CD4-positive, alpha-beta T cell treated with Interleukin-15 for 1 hour (primary cell): ENCODE results near the gene SATB1.
"Not testable (repeated sequence)": the region's sequence is repeated elsewhere in the genome, so short reads cannot be mapped to it uniquely, and the experiment has no call there.

ENCODE experiments used
- DNase-seq: peaks from one replicate; pipeline ENCODE4 v3.0.0-alpha.2; 2020

SATB1 gene

GRCh38 chr3:18424729-18425640 lies at the start of gene SATB1:
Gene SATB1, minus strand, starts transcription at chr3:18425339. Its CDS starts 4,372 bp downstream, at chr3:18420967.
- peak; percentile 78 for DNase-seq

- DNase-seq = no peak
Observed at GRCh38 chr3:18474202-18474601, 49.1 kb upstream of the SATB1 start.

GRCh38 chr3:18469775-18470174 lies 44.6 kb upstream of the SATB1 start:
- DNase-seq = no peak

DNA sequence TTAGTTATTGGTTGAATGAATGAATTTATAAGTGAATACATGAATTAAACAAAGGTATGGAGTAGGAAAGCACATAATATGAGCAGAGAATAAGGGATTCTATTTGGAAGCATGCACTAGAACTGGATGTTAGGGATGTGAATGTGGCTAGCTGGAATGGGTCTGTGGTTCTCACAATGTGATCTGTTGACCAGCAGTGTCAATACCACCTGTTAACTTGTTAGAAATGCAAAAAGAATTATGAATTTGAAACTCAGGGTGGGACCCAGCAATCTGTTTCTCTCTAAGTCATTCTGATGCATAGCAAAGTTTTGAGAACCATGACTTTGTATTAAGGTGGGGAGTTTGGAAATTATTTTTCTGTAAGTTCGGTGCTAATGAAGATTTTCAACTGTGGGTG lies 41.0 kb upstream of the SATB1 start:
- no peak for DNase-seq

- DNase-seq = no peak
Observed at GRCh38 chr3:18454766-18455165, 29.6 kb upstream of the SATB1 start.

DNA sequence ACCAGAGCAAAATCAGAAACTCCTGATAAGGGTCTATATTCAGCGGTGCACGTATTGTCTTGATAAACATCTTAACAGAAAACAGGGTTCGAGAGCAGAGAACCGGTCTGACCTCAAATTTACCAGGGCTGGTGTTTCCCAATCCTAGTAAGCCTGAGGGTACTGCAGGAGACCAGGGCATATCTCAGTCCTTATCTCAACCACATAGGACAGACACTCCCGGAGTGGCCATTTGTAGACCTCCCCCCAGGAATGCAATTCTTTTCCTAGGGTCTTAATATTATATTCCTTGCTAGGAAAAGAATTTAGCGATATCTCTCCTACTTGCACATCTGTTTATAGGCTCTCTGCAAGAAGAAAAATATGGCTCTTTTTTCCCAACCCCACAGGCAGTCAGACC lies 24.5 kb upstream of the SATB1 start:
- not testable (repeated sequence) for DNase-seq

- DNase-seq = no peak
Observed at GRCh38 chr3:18447720-18448119, 22.6 kb upstream of the SATB1 start.

GRCh38 chr3:18446149-18446825 lies 21.1 kb upstream of the SATB1 start:
- no peak for DNase-seq

- peak; percentile 91 for DNase-seq
Observed at GRCh38 chr3:18445401-18446148, 20.4 kb upstream of the SATB1 start.

DNA sequence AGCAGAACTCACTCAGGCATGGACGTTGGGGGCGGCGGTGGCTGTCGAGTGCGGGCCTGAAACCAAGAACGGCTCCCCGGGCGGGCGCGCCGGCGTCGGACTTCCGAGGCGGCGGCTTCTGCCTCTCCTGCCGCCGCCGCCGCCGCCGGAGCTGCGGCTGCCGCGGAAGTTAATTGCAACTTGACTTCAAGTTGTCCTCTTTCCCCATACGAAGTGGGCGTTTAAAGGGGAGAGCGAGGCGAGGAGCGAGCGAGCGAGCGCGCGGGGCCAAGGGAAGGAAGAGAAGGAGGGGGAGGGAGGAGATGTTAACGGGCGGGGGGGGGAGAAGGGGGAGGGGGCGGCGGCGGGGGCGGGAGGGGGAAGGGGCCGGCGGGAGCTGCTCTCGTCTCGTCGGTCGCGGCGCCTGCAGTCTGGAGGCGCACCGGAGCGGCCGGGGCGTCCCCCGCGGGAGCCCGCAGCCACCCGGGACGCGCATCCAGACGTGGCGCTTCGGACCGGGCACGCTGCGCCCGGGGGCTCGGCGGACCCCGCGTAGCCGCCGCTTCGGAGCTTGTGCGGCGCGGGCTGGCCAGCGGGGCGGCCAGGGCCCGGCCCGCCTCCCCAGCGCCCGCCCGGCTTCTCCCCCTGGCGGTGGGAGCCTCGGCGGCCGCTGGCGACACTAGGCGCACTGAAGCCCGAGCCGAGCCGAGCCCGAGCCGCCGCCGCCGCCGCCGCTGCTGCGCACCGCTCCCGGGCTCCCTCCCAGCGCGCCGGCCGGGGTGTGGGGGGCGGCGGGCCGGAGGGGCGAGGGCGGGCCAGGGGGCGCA lies 19.7 kb upstream of the SATB1 start:
- DNase-seq = peak; percentile 82

- DNase-seq = no peak
Observed at GRCh38 chr3:18443665-18444594, 18.8 kb upstream of the SATB1 start.

GRCh38 chr3:18442756-18443664 lies 17.9 kb upstream of the SATB1 start:
- no peak for DNase-seq

GRCh38 chr3:18441551-18441950 lies 16.4 kb upstream of the SATB1 start:
- no peak for DNase-seq

DNA sequence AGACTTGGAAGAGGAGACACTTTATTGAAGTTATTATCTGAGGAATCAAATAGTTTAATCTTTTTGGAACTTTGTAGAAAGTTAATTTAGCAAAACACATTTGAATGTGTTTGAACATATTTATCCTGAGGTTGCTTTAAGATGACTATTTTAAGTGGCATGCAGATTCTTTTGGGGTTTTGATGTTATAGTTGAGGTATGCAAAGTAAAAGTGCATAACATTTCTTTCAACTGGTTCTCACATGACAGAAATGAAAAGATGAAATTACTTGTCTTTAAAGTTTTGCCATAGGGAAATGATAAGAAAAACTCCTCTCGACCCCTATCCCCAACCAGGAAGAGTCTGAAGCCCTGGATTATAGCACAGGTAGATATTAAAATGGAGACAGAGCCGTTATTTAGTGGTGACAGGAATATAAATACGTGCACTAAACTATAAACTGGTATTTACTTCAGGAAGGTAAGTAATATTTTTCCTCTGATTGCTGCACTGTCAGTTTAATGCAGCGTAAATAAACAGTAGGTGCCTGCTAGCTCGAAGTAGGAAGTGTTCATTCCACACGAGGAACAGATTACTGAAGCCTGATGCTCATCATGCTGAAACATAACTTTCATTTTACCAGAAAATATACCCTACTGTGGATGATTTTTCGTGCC lies 15.1 kb upstream of the SATB1 start:
- no peak for DNase-seq

DNA sequence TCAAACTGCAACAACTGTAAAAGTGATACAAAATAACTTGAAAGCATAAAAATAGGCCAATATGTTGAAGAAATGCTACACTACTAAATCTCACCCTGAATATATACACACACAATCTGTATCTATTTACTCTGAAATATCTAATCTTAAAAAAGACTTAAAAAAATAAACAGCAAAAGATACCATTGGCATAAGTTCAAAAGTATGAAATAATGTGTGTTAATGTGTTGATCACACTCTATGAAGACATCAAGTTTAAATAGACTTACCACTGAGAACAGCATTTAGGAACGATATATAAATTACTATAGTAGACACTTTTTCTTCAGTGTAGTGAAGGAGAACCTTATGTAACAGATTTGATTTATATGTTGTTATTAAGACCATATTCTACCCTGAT lies 14.1 kb upstream of the SATB1 start:
- DNase-seq = no peak

GRCh38 chr3:18438586-18438985 lies 13.4 kb upstream of the SATB1 start:
- peak; percentile 84 for DNase-seq

DNA sequence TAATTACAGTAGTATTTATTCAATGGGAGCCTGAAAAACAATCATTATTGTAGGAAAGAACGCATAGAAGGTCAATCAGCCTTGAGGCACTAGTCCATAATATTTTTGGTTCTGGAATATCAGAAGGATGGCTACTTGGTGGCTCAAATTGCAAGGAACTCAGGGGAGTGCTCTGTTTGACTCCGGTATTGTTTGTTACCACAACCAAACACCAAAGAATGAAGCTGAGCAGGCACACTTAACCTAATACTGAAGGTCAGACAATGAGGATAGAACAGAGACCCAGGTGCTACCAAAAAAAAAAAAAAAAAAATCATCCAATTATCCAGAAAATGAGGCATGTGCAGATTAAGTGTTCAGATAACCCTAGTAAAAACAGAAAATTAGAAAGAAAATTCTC lies 11.1 kb upstream of the SATB1 start:
- DNase-seq = no peak

- no peak for DNase-seq
Observed at GRCh38 chr3:18434711-18435110, 9.6 kb upstream of the SATB1 start.

DNA sequence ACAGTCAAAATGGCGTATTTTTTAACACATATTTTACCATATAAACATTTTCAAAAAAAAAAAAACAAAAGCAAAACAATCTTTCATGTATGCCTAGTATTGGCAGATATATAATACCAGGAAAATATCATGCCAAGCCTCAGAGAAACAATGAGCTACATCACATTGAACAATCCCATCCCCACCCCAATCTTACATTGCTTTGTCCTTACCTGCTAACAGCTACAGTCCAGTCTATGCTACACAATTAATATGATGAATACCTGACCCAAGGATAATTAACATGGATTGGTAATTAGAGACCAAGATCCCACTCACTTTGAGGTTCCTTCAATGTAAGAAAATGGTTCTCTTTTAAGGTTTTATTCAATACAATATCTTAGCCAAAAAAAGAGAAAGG lies 7.6 kb upstream of the SATB1 start:
- no peak for DNase-seq

DNA sequence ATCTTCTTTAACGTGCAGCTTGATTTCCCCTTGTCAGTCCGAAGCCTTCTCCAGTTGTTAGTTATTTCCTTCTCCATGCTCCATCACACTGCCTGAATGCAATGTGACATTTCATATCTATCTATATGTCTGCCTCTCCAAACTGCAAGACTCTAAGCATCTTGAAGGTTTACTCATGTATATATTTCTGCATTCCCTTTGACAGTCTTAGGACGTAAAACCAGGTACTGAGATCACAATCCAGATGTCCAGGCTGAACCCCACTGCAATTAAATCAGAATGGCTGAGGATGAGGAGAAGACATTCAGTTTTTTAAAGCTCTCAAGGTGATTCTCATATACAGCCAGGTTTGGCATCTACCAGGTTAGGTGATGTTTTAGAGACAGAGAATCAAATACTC lies 6.1 kb upstream of the SATB1 start:
- no peak for DNase-seq
